Hepatocyte (in vitro differentiated cells): Measurements from ENCODE around the gene PIGN.

ENCODE experiments used
- EZH2 ChIP-seq: fragments of 200-600 bp; sonication (generic); IDR thresholded peaks from 2 replicates; pipeline ENCODE4 v1.6.1; 2016; ENCODE audit warnings: antibody characterized with exemption, mild to moderate bottlenecking, borderline replicate concordance
- EZH2phosphoT487 ChIP-seq: fragments of 200-600 bp; sonication (generic); IDR thresholded peaks from one replicate; pipeline ENCODE4 v1.6.1; 2018; ENCODE audit warnings: antibody characterized with exemption, mild to moderate bottlenecking, low read depth, moderate library complexity; ENCODE audit not compliant: unreplicated experiment, severe bottlenecking
- TF ChIP-seq, protein P1 (sequence below): fragments of 200-600 bp; sonication (generic); IDR thresholded peaks from 2 replicates; pipeline ENCODE4 v1.5.1; 2016; ENCODE audit warnings: antibody characterized with exemption, mild to moderate bottlenecking; ENCODE audit not compliant: poor library complexity

DNA sequence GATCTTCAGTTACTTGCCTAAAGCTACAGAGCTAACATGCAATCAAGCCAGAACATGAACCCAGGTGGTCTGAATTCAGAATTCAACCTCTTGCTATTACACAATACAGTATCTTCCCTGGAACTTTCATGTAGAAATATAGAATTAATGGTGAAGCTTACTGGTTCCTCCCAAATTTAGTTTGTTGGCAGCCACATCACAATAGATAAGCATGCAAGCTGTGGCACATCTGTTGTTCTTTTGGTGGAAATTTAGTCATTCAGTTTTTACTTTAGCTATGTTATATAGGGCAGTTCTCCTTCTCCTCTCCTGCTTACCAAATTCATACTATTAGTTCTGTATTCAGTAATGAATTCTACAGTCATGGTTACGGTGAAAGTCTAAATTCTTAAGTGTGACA is 193.0 kb downstream of the PIGN start:
- TF ChIP-seq, protein P1, sequence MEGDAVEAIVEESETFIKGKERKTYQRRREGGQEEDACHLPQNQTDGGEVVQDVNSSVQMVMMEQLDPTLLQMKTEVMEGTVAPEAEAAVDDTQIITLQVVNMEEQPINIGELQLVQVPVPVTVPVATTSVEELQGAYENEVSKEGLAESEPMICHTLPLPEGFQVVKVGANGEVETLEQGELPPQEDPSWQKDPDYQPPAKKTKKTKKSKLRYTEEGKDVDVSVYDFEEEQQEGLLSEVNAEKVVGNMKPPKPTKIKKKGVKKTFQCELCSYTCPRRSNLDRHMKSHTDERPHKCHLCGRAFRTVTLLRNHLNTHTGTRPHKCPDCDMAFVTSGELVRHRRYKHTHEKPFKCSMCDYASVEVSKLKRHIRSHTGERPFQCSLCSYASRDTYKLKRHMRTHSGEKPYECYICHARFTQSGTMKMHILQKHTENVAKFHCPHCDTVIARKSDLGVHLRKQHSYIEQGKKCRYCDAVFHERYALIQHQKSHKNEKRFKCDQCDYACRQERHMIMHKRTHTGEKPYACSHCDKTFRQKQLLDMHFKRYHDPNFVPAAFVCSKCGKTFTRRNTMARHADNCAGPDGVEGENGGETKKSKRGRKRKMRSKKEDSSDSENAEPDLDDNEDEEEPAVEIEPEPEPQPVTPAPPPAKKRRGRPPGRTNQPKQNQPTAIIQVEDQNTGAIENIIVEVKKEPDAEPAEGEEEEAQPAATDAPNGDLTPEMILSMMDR = no peak
- no peak for TF ChIP-seq EZH2phosphoT487
- no peak for TF ChIP-seq EZH2
